Measurements from ENCODE around the gene HSD17B4.

- TF ChIP-seq ZFP30 (CRISPR knock-in tag; IDR thresholded peaks at IDR 0.05) (no peak), PATZ1 (CRISPR knock-in tag; IDR thresholded peaks at IDR 0.05; ENCODE audit: borderline replicate concordance) (no peak), ARNTL (CRISPR knock-in tag; IDR thresholded peaks at IDR 0.05; ENCODE audit: borderline replicate concordance, low read depth) (no peak), TSHZ2 (CRISPR knock-in tag; IDR thresholded peaks at IDR 0.05) (no peak)
Observed at GRCh38 chr5:119527351-119527750, 75.1 kb downstream of the HSD17B4 start.

Data from SK-N-SH treated with all-trans-retinoic acid at 6 μM for 48 hours (cell line).